Lung (tissue), 12 donors: ENCODE data around the gene ZNF606. TPM values are rescaled to one million over a fixed set of nuclear protein-coding genes. Genes with fewer than 3 reads are reported as not detected.

Source experiments
- ATAC-seq: fragments of 200-7000 bp; cut with Tn5 transposase; one replicate; pipeline ENCODE4 v1.9.1; 2020; ENCODE audit warnings: moderate number of reproducible peaks; ENCODE audit not compliant: insufficient read depth, low FRiP score
- DNase-seq, 3 donors: peaks; one replicate each; pipeline ENCODE4 v3.0.0-alpha.2; 2013 to 2017
- H3K27ac ChIP-seq, 2 donors: one replicate each; pipeline ENCODE4 v1.5.1; 2013; ENCODE audit warnings: mild to moderate bottlenecking in 2 of 2, moderate library complexity in 2 of 2, control low read depth in 1 of 2, inconsistent platforms in 1 of 2, low read depth in 1 of 2, low read length in 1 of 2
- H3K27me3 ChIP-seq, 3 donors: one replicate each; pipeline ENCODE4 v1.5.1; 2013; ENCODE audit warnings: low read length in 2 of 3; ENCODE audit not compliant: control insufficient read depth in 3 of 3, insufficient read depth in 3 of 3
- H3K36me3 ChIP-seq, 4 donors: one replicate each; pipeline ENCODE4 v1.5.1; 2013; ENCODE audit warnings: low read length in 4 of 4, mild to moderate bottlenecking in 1 of 4, moderate library complexity in 1 of 4; ENCODE audit not compliant: control insufficient read depth in 4 of 4, insufficient read depth in 4 of 4
- H3K4me1 ChIP-seq, 5 donors: one replicate each; pipeline ENCODE4 v1.5.1; 2013; ENCODE audit warnings: low read length in 5 of 5, mild to moderate bottlenecking in 2 of 5, moderate library complexity in 1 of 5; ENCODE audit not compliant: control insufficient read depth in 5 of 5, insufficient read depth in 5 of 5
- H3K4me3 ChIP-seq: one replicate; pipeline ENCODE4 v1.5.1; 2013; ENCODE audit warnings: mild to moderate bottlenecking, control low read depth, moderate library complexity
- H3K9ac ChIP-seq, 2 donors: one replicate each; pipeline ENCODE4 v1.5.1; 2013; ENCODE audit warnings: low read length in 2 of 2, control low read depth in 1 of 2; ENCODE audit not compliant: insufficient read depth in 1 of 2
- H3K9me3 ChIP-seq, 4 donors: one replicate each; pipeline ENCODE4 v1.5.1; 2013; ENCODE audit warnings: low read length in 3 of 4, mild to moderate bottlenecking in 1 of 4, moderate library complexity in 1 of 4; ENCODE audit not compliant: control insufficient read depth in 4 of 4, insufficient read depth in 3 of 4
- WGBS, 2 donors: extraction: QIAGEN DNeasy Blood & Tissue Kit; methylation state at CpG; one replicate each; pipeline ENCODE4 v1.1.7; 2013; 5-methylcytosine and 5-hydroxymethylcytosine counted together
- polyA plus RNA-seq, 2 donors: library from polyadenylated mRNA; stranded (reverse); fragments of 200-250 nt; gene quantifications; one replicate each; pipeline ENCODE4 v1.2.1, GENCODE V29; 2013
- total RNA-seq, 2 donors: library from RNA; depleted of rRNA in 1 of 2; stranded (reverse); fragments of >200 nt in 1 of 2; gene quantifications; one replicate each; pipeline ENCODE4 v1.2.1, GENCODE V29; 2014 to 2021
- TF ChIP-seq, protein P1 (sequence below): IDR thresholded peaks from 2 replicates; pipeline ENCODE4 v1.5.1; 2012; ENCODE audit warnings: mild to moderate bottlenecking; ENCODE audit errors: control extremely low read depth, extremely low read depth
- donor health status: control.
- donor health status: control.
- donor health status: Bipolar disorder and iron deficiency.
- donor health status: healthy.
- donor health status: DM: yes; HTN: yes; CAD: no.

ZNF606 gene
- total and polyA plus RNA-seq, 4 donors: 6.0 to 37.9 (median 11.7) TPM

DNA sequence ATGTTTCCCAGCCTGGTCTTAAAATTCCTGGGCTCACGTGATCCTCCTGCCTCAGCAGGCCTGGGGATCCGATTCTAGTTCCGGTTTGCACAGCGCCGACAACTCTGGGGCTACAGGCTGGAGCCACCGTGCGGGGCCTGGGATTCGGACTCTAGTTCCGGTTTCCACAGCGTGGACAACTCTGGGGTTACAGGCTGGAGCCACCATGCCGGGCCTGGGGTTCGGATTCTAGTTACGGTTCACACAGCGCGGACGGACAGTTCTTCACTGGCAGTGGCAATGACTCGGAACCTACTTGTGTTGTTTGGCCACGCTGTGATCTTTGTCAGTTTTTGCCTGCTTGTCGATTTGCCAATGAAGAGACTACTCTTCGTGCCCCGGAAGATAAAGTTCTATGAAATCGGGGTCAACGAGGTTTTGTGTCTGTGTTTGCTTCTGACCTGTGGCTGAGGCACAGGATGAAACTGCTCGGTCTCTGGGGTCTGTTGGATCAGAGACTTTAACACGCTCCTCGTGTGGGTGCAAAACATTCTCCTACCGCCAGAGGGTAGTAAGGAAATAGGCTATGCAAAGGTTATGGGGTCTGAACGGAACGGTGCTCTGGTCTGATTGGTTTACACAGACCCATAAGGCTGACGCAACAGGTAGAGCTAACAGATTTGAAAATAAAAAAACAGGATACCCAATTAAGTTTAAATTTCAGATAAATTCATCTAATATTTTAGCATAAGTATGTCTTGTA is 19.1 kb upstream of the ZNF606 start:
- DNase-seq (peak; percentile 81 to 92 (median 90)), ATAC-seq (no peak)
- H3K36me3 ChIP-seq: no peaks in the 10 kb centered on the region
- peaks cover 0 to 2% (median 0%) of the 10 kb centered on the region in 5 donors for H3K4me1 ChIP-seq
- no peak overlapping the region for H3K27ac ChIP-seq
- peaks cover 0 to 53% (median 0%) of the 10 kb centered on the region in 4 donors for H3K9me3 ChIP-seq
- WGBS, 2 donors: 54 to 56% methylated on average over 30 of the region's 30 CpGs
- H3K4me3 ChIP-seq: no peak overlapping the region
- no peaks in the 10 kb centered on the region for H3K27me3 ChIP-seq
- TF ChIP-seq, protein P1, sequence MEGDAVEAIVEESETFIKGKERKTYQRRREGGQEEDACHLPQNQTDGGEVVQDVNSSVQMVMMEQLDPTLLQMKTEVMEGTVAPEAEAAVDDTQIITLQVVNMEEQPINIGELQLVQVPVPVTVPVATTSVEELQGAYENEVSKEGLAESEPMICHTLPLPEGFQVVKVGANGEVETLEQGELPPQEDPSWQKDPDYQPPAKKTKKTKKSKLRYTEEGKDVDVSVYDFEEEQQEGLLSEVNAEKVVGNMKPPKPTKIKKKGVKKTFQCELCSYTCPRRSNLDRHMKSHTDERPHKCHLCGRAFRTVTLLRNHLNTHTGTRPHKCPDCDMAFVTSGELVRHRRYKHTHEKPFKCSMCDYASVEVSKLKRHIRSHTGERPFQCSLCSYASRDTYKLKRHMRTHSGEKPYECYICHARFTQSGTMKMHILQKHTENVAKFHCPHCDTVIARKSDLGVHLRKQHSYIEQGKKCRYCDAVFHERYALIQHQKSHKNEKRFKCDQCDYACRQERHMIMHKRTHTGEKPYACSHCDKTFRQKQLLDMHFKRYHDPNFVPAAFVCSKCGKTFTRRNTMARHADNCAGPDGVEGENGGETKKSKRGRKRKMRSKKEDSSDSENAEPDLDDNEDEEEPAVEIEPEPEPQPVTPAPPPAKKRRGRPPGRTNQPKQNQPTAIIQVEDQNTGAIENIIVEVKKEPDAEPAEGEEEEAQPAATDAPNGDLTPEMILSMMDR: peak; percentile 67
- H3K9ac ChIP-seq: no peak overlapping the region

DNA sequence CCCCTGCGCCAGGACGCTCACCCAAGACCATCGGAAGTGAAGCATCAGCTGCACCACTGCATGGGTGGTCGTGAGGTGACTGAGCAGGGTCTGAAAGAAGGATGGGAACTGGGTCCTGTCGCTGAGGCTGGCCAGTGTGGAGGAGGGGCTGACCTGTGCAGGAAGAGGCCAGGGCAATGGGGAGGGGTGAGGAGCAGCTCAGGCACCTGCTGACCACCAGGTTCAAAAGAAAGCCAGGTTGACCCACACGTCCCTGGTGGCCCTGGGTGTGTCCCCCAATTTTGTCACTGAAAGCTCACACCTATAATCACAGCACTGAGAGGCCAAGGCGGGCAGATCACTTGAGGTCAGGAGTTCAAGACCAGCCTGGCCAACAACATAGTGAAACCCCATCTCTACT is 17.5 kb upstream of the ZNF606 start:
- peaks cover 0 to 51% (median 0%) of the 10 kb centered on the region in 4 donors for H3K9me3 ChIP-seq
- H3K4me1 ChIP-seq: peaks cover 0 to 2% (median 0%) of the 10 kb centered on the region in 5 donors
- no peak for DNase-seq
- no peak overlapping the region for H3K9ac ChIP-seq
- TF ChIP-seq, protein P1: no peak
- ATAC-seq: no peak
- no peak overlapping the region for H3K27ac ChIP-seq
- no peaks in the 10 kb centered on the region for H3K36me3 ChIP-seq
- H3K27me3 ChIP-seq: no peaks in the 10 kb centered on the region
- 75 to 84% methylated on average over 7 of the region's 7 CpGs for WGBS, 2 donors
- H3K4me3 ChIP-seq: no peak overlapping the region

DNA sequence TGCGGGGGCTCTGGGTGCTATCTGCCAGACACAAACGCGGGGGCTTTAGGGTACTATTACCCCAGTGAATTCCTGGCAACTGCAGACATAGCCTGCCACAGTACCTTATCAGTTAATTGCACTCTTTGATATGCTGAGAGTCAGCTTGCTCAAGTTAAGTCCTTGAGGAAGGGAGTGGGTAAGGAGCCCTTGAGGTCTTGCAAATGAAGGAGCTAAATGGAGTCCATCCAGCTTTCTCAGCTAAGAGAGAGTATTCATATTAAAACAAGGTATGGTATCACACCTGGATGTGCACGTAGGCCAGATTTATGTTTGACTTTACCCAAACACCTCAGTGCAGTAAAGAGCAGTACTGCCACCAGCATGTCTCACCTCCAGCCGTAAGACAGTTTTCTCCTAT is 11.5 kb upstream of the ZNF606 start:
- no peak overlapping the region for H3K27ac ChIP-seq
- no peak overlapping the region for H3K4me3 ChIP-seq
- H3K4me1 ChIP-seq: peaks cover 0 to 4% (median 0%) of the 10 kb centered on the region in 5 donors
- ATAC-seq (no peak), DNase-seq (peak in 2 of 3 donors; percentile 30 to 83)
- no peak overlapping the region for H3K9ac ChIP-seq
- TF ChIP-seq, protein P1: no peak
- no peaks in the 10 kb centered on the region for H3K27me3 ChIP-seq
- H3K36me3 ChIP-seq: peaks cover 0 to 6% (median 0%) of the 10 kb centered on the region in 4 donors
- 37 to 53% methylated on average over 5 of the region's 5 CpGs for WGBS, 2 donors
- H3K9me3 ChIP-seq: peaks cover 0 to 54% (median 0%) of the 10 kb centered on the region in 4 donors
